H1 (cell line): ENCODE measurements around the gene RBM44. TPM values are rescaled to one million over a fixed set of nuclear protein-coding genes. Genes with fewer than 3 reads are reported as not detected.

Experiments used
- TAF7 ChIP-seq: optimal IDR thresholded peaks from 2 replicates; pipeline ENCODE3; 2011; ENCODE audit warnings: low read depth, mild to moderate bottlenecking, inconsistent platforms, low read length, moderate library complexity, borderline replicate concordance
- polyA plus RNA-seq, 7 experiments: library from polyadenylated mRNA; depleted of rRNA in 3 of 7; stranded (reverse) in 5 of 7; unstranded in 2 of 7; fragments of >200 nt in 5 of 7; fragments of 200-250 nt in 2 of 7; gene quantifications; 1 replicate in 5 of 7; 2 replicates in 1 of 7; 4 replicates in 1 of 7; pipeline versions ENCODE4 v1.2.1 to v1.2.3, GENCODE V29; 2011 to 2013; ENCODE audit warnings: missing spikeins in 2 of 7, mixed read lengths in 2 of 7
- total RNA-seq: library from RNA; stranded (reverse); fragmentation: NEBNext Ultra II Directional; extraction: Animal tissue kit (Norgen Biotek cat#: 25700); gene quantifications from 2 replicates; pipeline ENCODE4 v1.2.1, GENCODE V29; 2021

Gene RBM44
- total and polyA plus RNA-seq, 2 of the 8 experiments (the other 6 are each of a cell fraction or from before 2014, with no cell fraction given): 0.12 to 0.43 TPM

DNA sequence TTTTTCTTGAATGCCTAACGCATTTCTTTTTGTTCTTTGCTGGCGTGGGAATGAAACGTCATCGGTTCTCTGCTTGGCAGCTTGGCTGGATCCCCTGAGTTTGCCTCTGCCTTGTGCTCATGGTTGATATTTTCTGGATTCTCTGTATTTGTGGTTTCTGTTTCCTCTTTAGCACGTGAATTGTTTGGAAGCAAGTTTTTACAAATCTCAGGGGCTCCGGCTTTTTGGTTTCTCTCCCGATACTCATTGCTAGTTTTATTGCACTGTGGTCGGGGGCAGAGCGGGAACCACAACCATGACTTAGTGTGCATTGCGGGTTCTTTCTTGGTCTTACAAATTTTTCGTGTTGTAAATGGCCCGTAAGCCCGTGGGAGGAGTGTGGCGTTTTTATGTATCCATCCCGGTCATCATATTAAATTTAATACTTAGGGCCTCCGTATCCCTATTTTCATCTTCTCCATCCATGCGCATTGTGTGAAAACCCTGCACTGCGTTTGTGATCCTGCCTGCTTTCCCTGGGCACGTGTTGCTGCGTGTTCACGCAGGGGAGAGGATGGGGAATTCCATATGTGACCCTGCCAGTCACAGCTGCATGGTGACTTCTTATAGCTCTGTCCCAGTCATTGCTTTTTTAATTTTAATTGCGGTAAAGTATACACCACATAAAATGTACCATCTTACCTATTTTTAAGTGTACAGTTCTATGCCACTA is 70.2 kb downstream of the RBM44 start (continued):
- no peak for TF ChIP-seq TAF7
